ENCODE measurements around the gene GOLGA8T.
"Not testable (repeated sequence)": the region's sequence is repeated elsewhere in the genome, so short reads cannot be mapped to it uniquely, and the experiment has no call there.

Gene GOLGA8T

GRCh38 chr15:30191639-30192038, 56.8 kb downstream of the GOLGA8T start:
- not testable (repeated sequence) for DNase-seq

GRCh38 chr15:30192119-30192745, 57.4 kb downstream of the GOLGA8T start:
- not testable (repeated sequence) for DNase-seq

- not testable (repeated sequence) for DNase-seq
These were observed 58.0 kb downstream of the GOLGA8T start for GRCh38 chr15:30192892-30193291.
